Keratinocyte (primary cell): ENCODE results near the gene ALG1L2.
"Not testable (repeated sequence)": the region's sequence is repeated elsewhere in the genome, so short reads cannot be mapped to it uniquely, and the experiment has no call there.

ENCODE experiments used
- EZH2 ChIP-seq: IDR thresholded peaks from one replicate; pipeline ENCODE4 v1.6.1; 2012; ENCODE audit warnings: inconsistent platforms, mild to moderate bottlenecking, low read length, moderate library complexity
- TF ChIP-seq, protein P1 (sequence below), 3 experiments: IDR thresholded peaks in 1 of 3; conservative IDR thresholded peaks in 1 of 3; optimal IDR thresholded peaks in 1 of 3; 2 replicates in 2 of 3; 3 replicates in 1 of 3; pipeline versions ENCODE3 to v1.5.1; 2011; ENCODE audit warnings: low read length in 3 of 3, mild to moderate bottlenecking in 3 of 3, moderate library complexity in 2 of 3, control low read depth in 1 of 3, inconsistent platforms in 1 of 3; ENCODE audit not compliant: insufficient read depth in 2 of 3; ENCODE audit errors: extremely low read depth in 1 of 3

DNA sequence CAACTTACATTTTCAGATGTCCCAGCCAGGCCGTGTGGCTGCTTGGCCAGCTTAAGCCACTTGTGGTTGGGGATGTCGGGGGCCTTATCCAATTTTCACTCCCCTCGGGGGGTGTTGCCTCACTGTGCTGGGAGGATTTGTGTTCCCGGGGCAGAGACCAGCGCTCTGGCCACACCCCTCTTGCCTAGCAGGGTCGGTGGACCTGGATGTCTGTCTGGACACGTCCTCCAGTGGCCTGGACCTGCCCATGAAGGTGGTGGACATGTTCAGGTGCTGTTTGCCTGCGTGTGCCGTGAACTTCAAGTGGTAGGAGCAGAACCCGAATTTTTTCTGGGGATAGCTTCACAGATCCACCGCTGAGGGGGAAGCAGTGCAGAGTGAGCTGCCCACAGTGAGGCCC is 14.2 kb downstream of the ALG1L2 start:
- TF ChIP-seq, protein P1, sequence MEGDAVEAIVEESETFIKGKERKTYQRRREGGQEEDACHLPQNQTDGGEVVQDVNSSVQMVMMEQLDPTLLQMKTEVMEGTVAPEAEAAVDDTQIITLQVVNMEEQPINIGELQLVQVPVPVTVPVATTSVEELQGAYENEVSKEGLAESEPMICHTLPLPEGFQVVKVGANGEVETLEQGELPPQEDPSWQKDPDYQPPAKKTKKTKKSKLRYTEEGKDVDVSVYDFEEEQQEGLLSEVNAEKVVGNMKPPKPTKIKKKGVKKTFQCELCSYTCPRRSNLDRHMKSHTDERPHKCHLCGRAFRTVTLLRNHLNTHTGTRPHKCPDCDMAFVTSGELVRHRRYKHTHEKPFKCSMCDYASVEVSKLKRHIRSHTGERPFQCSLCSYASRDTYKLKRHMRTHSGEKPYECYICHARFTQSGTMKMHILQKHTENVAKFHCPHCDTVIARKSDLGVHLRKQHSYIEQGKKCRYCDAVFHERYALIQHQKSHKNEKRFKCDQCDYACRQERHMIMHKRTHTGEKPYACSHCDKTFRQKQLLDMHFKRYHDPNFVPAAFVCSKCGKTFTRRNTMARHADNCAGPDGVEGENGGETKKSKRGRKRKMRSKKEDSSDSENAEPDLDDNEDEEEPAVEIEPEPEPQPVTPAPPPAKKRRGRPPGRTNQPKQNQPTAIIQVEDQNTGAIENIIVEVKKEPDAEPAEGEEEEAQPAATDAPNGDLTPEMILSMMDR (optimal IDR thresholded peaks at IDR 0.05 in 1 of 3, IDR thresholded peaks at IDR 0.05 in 1 of 3, conservative IDR thresholded peaks at IDR 0.05 in 1 of 3; ENCODE audit: extremely low read depth in 1 of 3, insufficient read depth in 2 of 3, low read length in 3 of 3) = not testable (repeated sequence)
- not testable (repeated sequence) for TF ChIP-seq EZH2
